ENCODE results near the gene BANK1.

GRCh38 chr4:101862595-101862994 is 72.1 kb downstream of the BANK1 start:
- TF ChIP-seq CTCF (IDR thresholded peaks at IDR 0.05) (no peak), POLR2A (IDR thresholded peaks at IDR 0.05) (no peak)
